Esophagus (tissue), 2 donors: ENCODE measurements around the gene LURAP1L. TPM values are rescaled to one million over a fixed set of nuclear protein-coding genes. Genes with fewer than 3 reads are reported as not detected.

Source experiments
- H3K27ac ChIP-seq, 2 donors: one replicate each; pipeline ENCODE4 v1.5.1; 2013; ENCODE audit warnings: low read depth in 2 of 2, mild to moderate bottlenecking in 2 of 2, inconsistent platforms in 1 of 2, low read length in 1 of 2, moderate library complexity in 1 of 2
- H3K27me3 ChIP-seq, 2 donors: one replicate each; pipeline ENCODE4 v1.6.1; 2013; ENCODE audit warnings: low read length in 2 of 2, control low read depth in 1 of 2, mild to moderate bottlenecking in 1 of 2; ENCODE audit not compliant: insufficient read depth in 2 of 2, control insufficient read depth in 1 of 2
- H3K36me3 ChIP-seq, 2 donors: one replicate each; pipeline ENCODE4 v1.6.1; 2013; ENCODE audit warnings: low read length in 1 of 2; ENCODE audit not compliant: control insufficient read depth in 2 of 2, insufficient read depth in 2 of 2
- H3K4me1 ChIP-seq, 2 donors: one replicate each; pipeline ENCODE4 v1.6.1; 2013; ENCODE audit warnings: low read length in 1 of 2; ENCODE audit not compliant: control insufficient read depth in 2 of 2, insufficient read depth in 2 of 2
- H3K4me3 ChIP-seq, 2 donors: one replicate each; pipeline ENCODE4 v1.5.1; 2013; ENCODE audit warnings: low read length in 2 of 2, mild to moderate bottlenecking in 2 of 2, low read depth in 1 of 2, moderate library complexity in 1 of 2
- H3K9me3 ChIP-seq, 2 donors: one replicate each; pipeline ENCODE4 v1.6.1; 2013; ENCODE audit warnings: mild to moderate bottlenecking in 2 of 2, low read depth in 1 of 2, low read length in 1 of 2, moderate library complexity in 1 of 2; ENCODE audit not compliant: control insufficient read depth in 2 of 2, insufficient read depth in 1 of 2
- WGBS, 2 donors: extraction: QIAGEN DNeasy Blood & Tissue Kit; methylation state at CpG; one replicate each; pipeline ENCODE4 v1.1.7; 2013; 5-methylcytosine and 5-hydroxymethylcytosine counted together
- polyA plus RNA-seq, 2 donors: library from polyadenylated mRNA; stranded (reverse); fragments of 200-250 nt; gene quantifications; one replicate each; pipeline ENCODE4 v1.2.3, GENCODE V29; 2013
- donor health status: healthy with polysubstance abuse.
- donor health status: Bipolar disorder and iron deficiency.

The LURAP1L gene
- polyA plus RNA-seq, 2 donors: 1.9 to 3.1 TPM

DNA sequence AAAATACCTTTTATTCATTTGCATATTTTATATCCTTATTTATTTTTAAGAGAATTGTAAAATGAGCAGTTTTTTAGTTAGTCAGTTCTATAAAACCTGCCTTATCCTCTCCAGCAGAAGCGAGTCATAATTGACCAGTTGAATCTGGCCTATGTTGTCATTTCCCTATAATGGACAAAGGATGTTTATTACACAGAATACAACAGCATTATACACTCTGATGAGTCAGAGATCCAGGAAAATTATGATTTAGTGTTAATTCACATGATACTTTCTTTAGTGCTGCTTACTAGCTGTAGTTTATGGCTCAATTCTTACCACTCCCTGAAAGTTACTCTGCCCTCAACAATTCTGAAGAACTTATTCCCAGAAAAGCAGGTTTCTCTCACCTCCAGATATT is 26.8 kb upstream of the LURAP1L start:
- Histone ChIP-seq H3K9me3 (no peaks in the 10 kb centered on the region), H3K4me1 (no peaks in the 10 kb centered on the region), H3K4me3 (no peak overlapping the region), H3K36me3 (no peaks in the 10 kb centered on the region), H3K27me3 (no peaks in the 10 kb centered on the region), H3K27ac (no peak overlapping the region)
- 54 to 84% methylated on average over 1 of the region's 1 CpG for WGBS, 2 donors

DNA sequence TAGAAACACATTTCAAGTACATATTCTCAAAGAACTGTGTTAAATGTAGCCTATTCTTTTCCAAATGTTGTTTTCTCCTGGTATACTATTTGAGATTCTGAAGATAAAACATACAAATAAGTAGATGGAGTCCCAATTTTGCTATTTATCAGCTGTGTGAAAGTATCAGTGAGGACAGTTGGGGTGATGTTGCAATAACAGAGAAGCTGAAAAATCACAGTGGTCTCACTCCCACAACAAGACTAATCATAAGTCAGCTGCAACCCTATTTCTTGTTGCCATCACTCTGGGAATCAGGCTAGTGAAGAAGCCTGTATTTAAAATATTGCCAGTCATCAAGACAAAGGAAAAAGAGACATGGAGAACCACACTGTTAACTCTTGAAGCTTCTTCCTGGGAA is 25.9 kb upstream of the LURAP1L start:
- no peak overlapping the region for H3K27ac ChIP-seq

GRCh38 chr9:12753931-12754330 is 20.9 kb upstream of the LURAP1L start:
- Histone ChIP-seq H3K36me3 (no peaks in the 10 kb centered on the region), H3K27me3 (no peaks in the 10 kb centered on the region), H3K4me3 (no peak overlapping the region), H3K27ac (no peak overlapping the region), H3K4me1 (no peaks in the 10 kb centered on the region), H3K9me3 (no peaks in the 10 kb centered on the region)
- WGBS, 2 donors: 86 to 90% methylated on average over 3 of the region's 3 CpGs

More for the DNA sequence above, 25.9 kb upstream of the LURAP1L start:
- no peaks in the 10 kb centered on the region for H3K9me3 ChIP-seq
- H3K36me3 ChIP-seq: no peaks in the 10 kb centered on the region
- H3K4me3 ChIP-seq: no peak overlapping the region
- no peaks in the 10 kb centered on the region for H3K4me1 ChIP-seq
- no peaks in the 10 kb centered on the region for H3K27me3 ChIP-seq

- Histone ChIP-seq H3K9me3 (no peaks in the 10 kb centered on the region), H3K4me1 (peaks cover 0 to 1% of the 10 kb centered on the region in 2 donors), H3K4me3 (no peak overlapping the region), H3K36me3 (no peaks in the 10 kb centered on the region), H3K27me3 (no peaks in the 10 kb centered on the region), H3K27ac (no peak overlapping the region)
- 62 to 76% methylated on average over 1 of the region's 1 CpG for WGBS, 2 donors
These were observed 15.1 kb upstream of the LURAP1L start for GRCh38 chr9:12759761-12760160.

GRCh38 chr9:12760758-12761157 is 14.1 kb upstream of the LURAP1L start:
- Histone ChIP-seq H3K36me3 (no peaks in the 10 kb centered on the region), H3K27ac (no peak overlapping the region), H3K9me3 (no peaks in the 10 kb centered on the region), H3K27me3 (no peaks in the 10 kb centered on the region), H3K4me3 (no peak overlapping the region), H3K4me1 (peaks cover 0 to 2% of the 10 kb centered on the region in 2 donors)
- 1 to 40% methylated on average over 2 of the region's 2 CpGs for WGBS, 2 donors

DNA sequence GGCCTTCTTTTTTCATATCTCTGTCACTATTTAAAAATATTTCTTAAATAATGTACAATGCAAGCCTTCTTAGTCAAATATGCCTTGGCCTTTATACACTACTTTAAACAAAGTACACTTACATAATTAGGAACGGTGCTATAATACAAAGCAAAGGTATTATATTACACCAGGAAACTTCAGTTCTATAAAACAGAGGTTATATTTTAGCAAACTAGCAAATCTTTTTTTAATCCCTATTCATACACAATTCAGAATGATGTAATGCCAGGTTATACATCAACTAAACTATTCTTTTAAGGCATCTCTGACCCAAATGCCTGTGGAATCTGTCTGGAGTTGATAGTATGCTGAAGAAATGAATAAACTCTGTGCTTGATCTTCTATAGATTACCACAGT is 10.7 kb upstream of the LURAP1L start:
- Histone ChIP-seq H3K9me3 (no peaks in the 10 kb centered on the region), H3K4me3 (no peak overlapping the region), H3K36me3 (no peaks in the 10 kb centered on the region), H3K27me3 (no peaks in the 10 kb centered on the region), H3K4me1 (peaks cover 0 to 2% of the 10 kb centered on the region in 2 donors), H3K27ac (no peak overlapping the region)
- 33 to 56% methylated on average over 1 of the region's 1 CpG for WGBS, 2 donors

- Histone ChIP-seq H3K27ac (no peak overlapping the region), H3K36me3 (no peaks in the 10 kb centered on the region), H3K4me1 (peaks cover 0 to 2% of the 10 kb centered on the region in 2 donors), H3K4me3 (no peak overlapping the region), H3K9me3 (no peaks in the 10 kb centered on the region), H3K27me3 (no peaks in the 10 kb centered on the region)
- 70 to 77% methylated on average over 1 of the region's 1 CpG for WGBS, 2 donors
These were observed 9.6 kb upstream of the LURAP1L start for GRCh38 chr9:12765088-12765798.

- 33 to 36% methylated on average over 1 of the region's 1 CpG for WGBS, 2 donors
- Histone ChIP-seq H3K4me3 (no peak overlapping the region), H3K4me1 (peaks cover 0 to 2% of the 10 kb centered on the region in 2 donors), H3K9me3 (no peaks in the 10 kb centered on the region), H3K27me3 (no peaks in the 10 kb centered on the region), H3K27ac (no peak overlapping the region), H3K36me3 (no peaks in the 10 kb centered on the region)
These were observed 8.5 kb upstream of the LURAP1L start for GRCh38 chr9:12766357-12766756.

GRCh38 chr9:12770261-12770660 is 4.6 kb upstream of the LURAP1L start:
- Histone ChIP-seq H3K27me3 (no peaks in the 10 kb centered on the region), H3K9me3 (no peaks in the 10 kb centered on the region), H3K4me1 (no peaks in the 10 kb centered on the region), H3K4me3 (no peak overlapping the region), H3K27ac (no peak overlapping the region), H3K36me3 (no peaks in the 10 kb centered on the region)
- 84% methylated on average over 4 of the region's 4 CpGs for WGBS, 2 donors

DNA sequence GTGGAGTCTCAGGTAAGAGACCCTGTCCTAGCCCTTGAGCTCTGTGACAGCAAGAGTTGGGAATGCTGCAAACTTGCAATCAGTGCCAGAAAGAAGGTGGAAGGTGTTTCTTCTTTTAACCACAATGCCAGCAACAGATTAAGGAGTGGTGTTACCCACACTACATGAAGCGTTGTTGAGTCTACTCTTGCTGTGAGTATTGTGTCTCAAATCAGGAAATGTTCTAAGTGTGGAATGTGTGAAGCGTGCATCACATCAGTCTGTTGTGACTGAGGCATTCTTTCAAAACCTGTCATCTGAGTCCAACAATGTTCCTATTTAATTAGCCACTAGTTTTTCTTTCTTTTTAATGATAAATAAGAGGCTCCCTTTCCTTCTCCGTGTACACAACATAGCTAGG is 2.9 kb upstream of the LURAP1L start:
- Histone ChIP-seq H3K4me3 (no peak overlapping the region), H3K9me3 (peaks cover 0 to 3% of the 10 kb centered on the region in 2 donors), H3K27ac (no peak overlapping the region), H3K27me3 (no peaks in the 10 kb centered on the region), H3K4me1 (peaks cover 0 to 3% of the 10 kb centered on the region in 2 donors), H3K36me3 (no peaks in the 10 kb centered on the region)
- WGBS, 2 donors: 63 to 66% methylated on average over 3 of the region's 3 CpGs
